ENCODE results near the gene RASGRP1.

Gene RASGRP1

GRCh38 chr15:38460543-38460942, 104.1 kb downstream of the RASGRP1 start:
- DNase-seq (ENCODE audit: low spot score), result no peak

GRCh38 chr15:38459480-38459879, 105.1 kb downstream of the RASGRP1 start:
- no peak for DNase-seq (ENCODE audit: low spot score)

- no peak for DNase-seq (ENCODE audit: low spot score)
Measured at GRCh38 chr15:38458646-38459045, 106.0 kb downstream of the RASGRP1 start.

- DNase-seq (ENCODE audit: low spot score), result no peak
Measured at GRCh38 chr15:38455092-38455491, 109.5 kb downstream of the RASGRP1 start.

- DNase-seq (ENCODE audit: low spot score), result no peak
Measured at GRCh38 chr15:38454696-38455090, 109.9 kb downstream of the RASGRP1 start.

- DNase-seq (ENCODE audit: low spot score), result peak; percentile 86
Measured at GRCh38 chr15:38453971-38454695, 110.5 kb downstream of the RASGRP1 start, which contains the start of gene FAM98B. TSS of gene FAM98B (plus strand) at chr15:38454127. CDS start at chr15:38454162, 35 bp downstream.

GRCh38 chr15:38441130-38441519, 123.5 kb downstream of the RASGRP1 start:
- no peak for DNase-seq (ENCODE audit: low spot score)

GRCh38 chr15:38440353-38441129, 124.1 kb downstream of the RASGRP1 start:
- peak; percentile 82 for DNase-seq (ENCODE audit: low spot score)

Data from SK-N-DZ (cell line).